ENCODE results near the gene SLC35F3. TPM values are rescaled to one million over a fixed set of nuclear protein-coding genes. Genes with fewer than 3 reads are reported as not detected.

The SLC35F3 gene
- total RNA-seq, 4 donors from 2014 or later = 1.7 TPM; not detected in 3

GRCh38 chr1:234373064-234373958, 468.8 kb downstream of the SLC35F3 start, which contains the start of gene COA6:
Gene COA6, plus strand, starts transcription at chr1:234373456. Its CDS starts 11 bp downstream, at chr1:234373467.
- no peaks in the 10 kb centered on the region for H3K9me3 ChIP-seq
- no peaks in the 10 kb centered on the region for H3K27me3 ChIP-seq
- TF ChIP-seq CTCF (IDR thresholded peaks at IDR 0.05) = peak in 1 of 6 experiments; percentile 6
- peak; percentile 93 to 94 for TF ChIP-seq POLR2A (IDR thresholded peaks at IDR 0.05)
- peak within 1 kb of the TSS; percentile 73 to 79 (median 74) for H3K4me3 ChIP-seq
- peaks cover 0 to 27% (median 0%) of the 10 kb centered on the region in 3 donors for H3K36me3 ChIP-seq
- DNase-seq = peak; percentile 91 to 96 (median 91)
- peak within 1 kb of the TSS; percentile 89 to 98 (median 94) for H3K27ac ChIP-seq
- H3K4me1 ChIP-seq = peaks cover 0 to 16% (median 5%) of the 10 kb centered on the region in 4 donors

GRCh38 chr1:234373959-234374254, 469.4 kb downstream of the SLC35F3 start:
- H3K27ac ChIP-seq = peak overlapping the region; percentile 89 to 98 (median 94)

More at GRCh38 chr1:234373959-234374254, 469.4 kb downstream of the SLC35F3 start:
- TF ChIP-seq POLR2A (IDR thresholded peaks at IDR 0.05) = no peak
- TF ChIP-seq CTCF (IDR thresholded peaks at IDR 0.05) = no peak
- peaks cover 0 to 30% (median 0%) of the 10 kb centered on the region in 3 donors for H3K36me3 ChIP-seq
- no peaks in the 10 kb centered on the region for H3K27me3 ChIP-seq
- no peak for DNase-seq
- peak overlapping the region; percentile 73 to 79 (median 74) for H3K4me3 ChIP-seq
- H3K4me1 ChIP-seq = peaks cover 0 to 16% (median 5%) of the 10 kb centered on the region in 4 donors
- no peaks in the 10 kb centered on the region for H3K9me3 ChIP-seq

Small RNA genes within 50 kb of the gene (small RNA-seq; reads per million reads assigned to genes)
- gene MIR4671 = 0.25 to 0.35 reads per million in 2 donors

Data from Peyer's patch (tissue), 4 donors.